ENCODE results near the gene CYP2F1. TPM values are rescaled to one million over a fixed set of nuclear protein-coding genes. Genes with fewer than 3 reads are reported as not detected.
"Not testable (repeated sequence)": the region's sequence is repeated elsewhere in the genome, so short reads cannot be mapped to it uniquely, and the experiment has no call there.

The CYP2F1 gene
- total RNA-seq, 1 experiment from 2014 or later: not detected

DNA sequence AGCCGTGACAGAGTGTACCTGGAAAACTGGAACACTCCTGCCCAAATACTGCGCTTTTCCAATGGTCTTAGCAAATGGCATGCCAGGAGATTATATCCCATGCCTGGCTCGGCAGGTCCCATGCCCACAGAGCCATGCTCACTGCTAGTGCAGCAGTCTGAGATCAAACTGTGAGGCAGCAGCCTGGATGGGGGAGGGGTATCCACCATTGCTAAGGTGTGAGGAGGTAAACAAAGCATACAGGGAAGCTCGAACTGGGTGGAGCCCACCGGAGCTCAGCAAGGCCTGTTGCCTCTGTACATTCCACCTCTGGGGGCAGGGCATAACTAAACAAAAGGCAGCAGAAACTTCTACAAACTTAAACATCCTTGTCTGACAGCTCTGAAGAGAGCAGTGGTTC lies 15.5 kb upstream of the CYP2F1 start:
- BruUV-seq (replicated peaks): no TSS peak
- no peaks in the 10 kb centered on the region for H4K20me1 ChIP-seq (ENCODE audit: insufficient read depth)

DNA sequence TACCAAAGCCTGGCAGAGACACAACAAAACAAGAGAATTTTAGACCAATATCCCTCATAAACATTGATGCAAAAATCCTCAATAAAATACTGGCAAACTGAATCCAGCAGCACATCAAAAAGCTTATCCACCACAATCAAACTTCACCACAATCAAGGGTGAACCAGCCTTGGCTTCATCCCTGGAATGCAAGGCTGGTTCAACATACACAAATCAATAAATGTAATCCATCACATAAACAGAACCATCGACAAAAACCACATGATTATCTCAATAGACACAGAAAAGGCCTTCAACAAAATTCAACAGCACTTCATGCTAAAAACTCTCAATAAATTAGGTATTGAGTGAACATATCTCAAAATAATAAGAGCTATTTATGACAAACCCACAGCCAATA lies 12.0 kb upstream of the CYP2F1 start:
- ATAC-seq; H3K79me2 ChIP-seq (ENCODE audit: insufficient read depth, low read length); CTCF ChIA-PET; H3K36me3 ChIP-seq (ENCODE audit: control insufficient read depth in 1 of 2, insufficient read depth in 2 of 2, low read length in 2 of 2); intact Hi-C loops (cut with micrococcal nuclease); H3K9me3 ChIP-seq (ENCODE audit: control insufficient read depth in 1 of 2, insufficient read depth in 1 of 2, low read depth in 1 of 2, low read length in 2 of 2); POLR2A ChIA-PET; H3K27me3 ChIP-seq (ENCODE audit: insufficient read depth, low read length); H3K4me2 ChIP-seq (ENCODE audit: low read length); H2AFZ ChIP-seq (ENCODE audit: low read depth, low read length, poor library complexity, severe bottlenecking); BruUV-seq (replicated peaks); H3K27ac ChIP-seq (ENCODE audit: low read depth, low read length); H3K4me1 ChIP-seq (ENCODE audit: control insufficient read depth in 1 of 2, insufficient read depth in 2 of 2, low read length in 2 of 2); H3K9ac ChIP-seq (ENCODE audit: low read length); DNase-seq (ENCODE audit: low read depth, low spot score); H4K20me1 ChIP-seq (ENCODE audit: insufficient read depth); RAD21 ChIA-PET (ENCODE audit: low non-redundant PET in 1 of 2, low total read pairs in 2 of 2, uncharacterized antibody in 2 of 2, unreplicated experiment in 2 of 2); H3K4me3 ChIP-seq (replicated peaks in 1 of 2; ENCODE audit: low read depth in 1 of 2, low read length in 2 of 2); H3K9me2 ChIP-seq (ENCODE audit: insufficient read depth): not testable (repeated sequence)

More for the DNA sequence above, 15.5 kb upstream of the CYP2F1 start:
- Histone ChIP-seq H3K9me3 (ENCODE audit: control insufficient read depth in 1 of 2, insufficient read depth in 1 of 2, low read depth in 1 of 2, low read length in 2 of 2) (no peaks in the 10 kb centered on the region), H3K9me2 (ENCODE audit: insufficient read depth) (no peaks in the 10 kb centered on the region), H3K4me2 (ENCODE audit: low read length) (no peak overlapping the region), H3K4me1 (ENCODE audit: control insufficient read depth in 1 of 2, insufficient read depth in 2 of 2, low read length in 2 of 2) (no peaks in the 10 kb centered on the region), H3K27ac (ENCODE audit: low read depth, low read length) (no peak overlapping the region), H3K79me2 (ENCODE audit: insufficient read depth, low read length) (no peaks in the 10 kb centered on the region), H3K36me3 (ENCODE audit: control insufficient read depth in 1 of 2, insufficient read depth in 2 of 2, low read length in 2 of 2) (no peaks in the 10 kb centered on the region), H3K9ac (ENCODE audit: low read length) (no peak overlapping the region), H2AFZ (ENCODE audit: low read depth, low read length, poor library complexity, severe bottlenecking) (no peak overlapping the region), H3K27me3 (ENCODE audit: insufficient read depth, low read length) (no peaks in the 10 kb centered on the region), H3K4me3 (replicated peaks in 1 of 2; ENCODE audit: low read depth in 1 of 2, low read length in 2 of 2) (no peak overlapping the region)
- TF ChIP-seq, protein P1, sequence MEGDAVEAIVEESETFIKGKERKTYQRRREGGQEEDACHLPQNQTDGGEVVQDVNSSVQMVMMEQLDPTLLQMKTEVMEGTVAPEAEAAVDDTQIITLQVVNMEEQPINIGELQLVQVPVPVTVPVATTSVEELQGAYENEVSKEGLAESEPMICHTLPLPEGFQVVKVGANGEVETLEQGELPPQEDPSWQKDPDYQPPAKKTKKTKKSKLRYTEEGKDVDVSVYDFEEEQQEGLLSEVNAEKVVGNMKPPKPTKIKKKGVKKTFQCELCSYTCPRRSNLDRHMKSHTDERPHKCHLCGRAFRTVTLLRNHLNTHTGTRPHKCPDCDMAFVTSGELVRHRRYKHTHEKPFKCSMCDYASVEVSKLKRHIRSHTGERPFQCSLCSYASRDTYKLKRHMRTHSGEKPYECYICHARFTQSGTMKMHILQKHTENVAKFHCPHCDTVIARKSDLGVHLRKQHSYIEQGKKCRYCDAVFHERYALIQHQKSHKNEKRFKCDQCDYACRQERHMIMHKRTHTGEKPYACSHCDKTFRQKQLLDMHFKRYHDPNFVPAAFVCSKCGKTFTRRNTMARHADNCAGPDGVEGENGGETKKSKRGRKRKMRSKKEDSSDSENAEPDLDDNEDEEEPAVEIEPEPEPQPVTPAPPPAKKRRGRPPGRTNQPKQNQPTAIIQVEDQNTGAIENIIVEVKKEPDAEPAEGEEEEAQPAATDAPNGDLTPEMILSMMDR (IDR thresholded peaks at IDR 0.05 in 2 of 3, conservative IDR thresholded peaks at IDR 0.05 in 1 of 3; ENCODE audit: borderline replicate concordance in 1 of 3, insufficient read depth in 1 of 3, low read depth in 2 of 3, low read length in 2 of 3): no peak
- TF ChIP-seq SP1 (IDR thresholded peaks at IDR 0.05; ENCODE audit: low read depth): no peak
- TF ChIP-seq, protein P2, sequence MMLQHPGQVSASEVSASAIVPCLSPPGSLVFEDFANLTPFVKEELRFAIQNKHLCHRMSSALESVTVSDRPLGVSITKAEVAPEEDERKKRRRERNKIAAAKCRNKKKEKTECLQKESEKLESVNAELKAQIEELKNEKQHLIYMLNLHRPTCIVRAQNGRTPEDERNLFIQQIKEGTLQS (IDR thresholded peaks at IDR 0.05): no peak
- ChIA-PET RAD21 (ENCODE audit: low non-redundant PET in 1 of 2, low total read pairs in 2 of 2, uncharacterized antibody in 2 of 2, unreplicated experiment in 2 of 2) (no interaction called here), POLR2A (no interaction called here), CTCF (interaction anchor here (1.1 kb wide), 1 partner anchor 98 kb away, joined by 3 read pairs; no protein-coding TSS in a partner anchor)
- DNase-seq (ENCODE audit: low read depth, low spot score) (no peak), ATAC-seq (no peak)
- intact Hi-C loops (cut with micrococcal nuclease): no loop called here
